T follicular helper cell (primary cell): ENCODE results near the gene KLHDC7A.

ENCODE experiments used
- DNase-seq: peaks from one replicate; pipeline ENCODE4 v3.0.0-alpha.2; 2020; ENCODE audit warnings: low read depth

KLHDC7A gene

GRCh38 chr1:18508084-18508483 is 27.4 kb downstream of the KLHDC7A start:
- DNase-seq, result no peak

- DNase-seq, result no peak
Measured at GRCh38 chr1:18511149-18511873, 30.6 kb downstream of the KLHDC7A start.

DNA sequence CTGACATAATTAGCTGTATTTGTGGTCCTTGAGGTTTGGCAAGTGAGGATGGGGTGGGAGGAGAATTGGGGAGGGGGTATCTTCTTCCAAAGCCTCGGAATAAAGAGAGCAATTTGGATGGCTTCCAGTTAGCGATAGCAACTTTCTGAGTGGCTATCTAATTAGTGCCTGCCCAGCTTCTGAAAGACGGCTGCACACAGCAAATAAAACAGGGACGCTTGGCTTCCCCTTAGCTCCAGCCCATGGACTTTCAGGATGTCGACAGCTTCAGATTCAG is 31.1 kb downstream of the KLHDC7A start:
- no peak for DNase-seq

DNA sequence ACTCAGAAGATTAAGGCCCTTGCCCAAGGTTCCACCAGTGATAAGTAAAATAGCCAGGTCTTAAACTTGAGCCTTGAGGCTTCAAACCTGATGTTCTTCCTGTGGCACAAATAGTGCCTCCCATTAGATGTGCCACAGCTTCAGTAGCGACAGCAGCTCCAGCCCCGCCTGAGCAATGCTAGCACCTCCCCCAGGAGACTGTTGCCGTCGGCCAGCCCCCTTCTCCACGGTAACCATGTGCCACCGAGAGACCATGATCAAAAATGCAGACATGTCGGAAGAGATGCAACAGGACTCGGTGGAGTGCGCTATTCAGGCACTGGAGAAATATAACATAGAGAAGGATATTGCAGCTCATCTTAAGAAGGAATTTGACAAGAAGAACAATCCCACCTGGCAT is 32.2 kb downstream of the KLHDC7A start:
- DNase-seq, result no peak

GRCh38 chr1:18513995-18514394 is 33.3 kb downstream of the KLHDC7A start:
- no peak for DNase-seq

DNA sequence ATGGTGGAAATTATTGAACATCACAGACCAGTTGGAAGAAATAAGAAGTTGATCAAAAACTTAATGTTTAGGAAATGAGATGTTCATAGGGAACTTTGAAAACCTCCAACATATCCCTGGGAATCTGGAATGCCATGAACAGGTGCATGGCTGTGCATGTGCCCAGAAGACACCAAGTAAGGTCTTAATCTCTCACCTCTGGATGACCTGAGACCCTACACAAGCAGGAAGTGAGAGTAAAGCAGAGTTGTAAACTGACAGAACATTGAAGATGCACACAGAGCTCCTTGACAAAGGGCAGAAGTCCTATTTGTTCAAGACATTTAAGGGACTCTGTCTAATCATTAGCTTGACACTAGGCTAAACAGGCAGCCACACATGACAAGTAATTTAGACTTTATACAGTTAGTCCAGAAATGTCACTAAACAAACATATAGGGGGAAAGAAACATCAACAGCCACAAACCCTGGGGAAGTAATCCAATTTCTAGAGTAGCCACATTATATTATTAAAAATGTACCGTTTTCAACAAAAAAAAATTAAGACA is 34.5 kb downstream of the KLHDC7A start:
- no peak for DNase-seq

GRCh38 chr1:18516473-18516872 is 35.7 kb downstream of the KLHDC7A start:
- DNase-seq, result no peak

DNA sequence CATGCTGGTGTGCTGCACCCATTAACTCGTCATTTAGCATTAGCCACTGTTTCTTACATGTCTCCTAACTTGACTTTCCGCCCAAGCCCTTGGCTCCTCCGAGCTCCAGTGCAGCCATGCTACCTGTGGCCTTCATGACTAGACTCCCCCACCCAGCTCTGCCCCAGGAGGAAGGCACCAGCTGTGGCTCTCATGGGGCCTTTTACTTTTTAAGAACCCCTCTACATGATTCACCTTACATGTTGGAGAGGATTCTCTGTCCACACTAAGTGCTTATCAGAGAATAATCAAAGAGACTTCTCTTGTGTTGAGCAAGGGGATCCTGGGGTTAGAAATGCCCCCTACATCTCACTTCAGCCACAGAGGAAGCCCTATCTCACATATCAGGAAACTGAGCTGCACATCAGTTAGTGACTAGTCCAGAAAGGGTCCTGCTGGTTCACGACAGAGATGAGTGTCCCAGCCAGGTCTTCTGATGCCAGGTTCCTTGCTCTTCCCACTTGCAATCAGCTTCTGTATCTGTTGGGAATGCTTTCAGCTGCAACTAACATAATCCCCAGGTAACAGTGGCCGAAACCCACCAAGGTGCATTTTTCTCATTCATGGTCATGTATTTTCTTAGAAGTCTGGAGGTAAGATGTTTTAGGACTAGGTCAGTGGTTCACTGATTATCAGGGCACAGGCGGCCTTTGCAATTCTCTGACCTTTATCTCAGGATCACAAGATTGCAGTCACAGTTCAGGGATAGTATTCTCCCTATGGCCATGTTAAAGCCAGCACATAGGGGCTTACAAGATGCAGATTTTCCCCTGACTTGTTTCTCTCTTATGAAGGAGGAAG is 45.9 kb downstream of the KLHDC7A start:
- no peak for DNase-seq

- DNase-seq, result no peak
Measured at GRCh38 chr1:18527514-18527913, 46.8 kb downstream of the KLHDC7A start.

DNA sequence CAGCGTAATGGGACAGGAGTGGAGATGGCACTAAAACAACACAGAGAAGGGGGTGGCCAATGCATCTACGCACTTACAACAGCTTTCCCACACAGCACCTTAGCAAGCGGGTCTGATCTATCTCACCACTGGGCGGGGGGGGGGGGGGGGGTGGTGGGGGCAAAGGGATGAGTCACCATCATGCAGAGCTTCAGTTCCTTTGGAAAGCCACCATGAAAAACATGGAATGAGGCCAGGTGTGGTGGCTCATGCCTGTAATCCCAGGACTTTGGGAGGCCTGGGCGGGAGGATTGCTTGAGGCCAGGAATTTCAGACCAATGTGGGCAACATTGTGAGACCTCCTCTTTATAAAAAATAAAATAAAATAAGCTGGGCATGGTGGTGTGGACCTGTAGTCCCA is 47.2 kb downstream of the KLHDC7A start:
- DNase-seq, result no peak

DNA sequence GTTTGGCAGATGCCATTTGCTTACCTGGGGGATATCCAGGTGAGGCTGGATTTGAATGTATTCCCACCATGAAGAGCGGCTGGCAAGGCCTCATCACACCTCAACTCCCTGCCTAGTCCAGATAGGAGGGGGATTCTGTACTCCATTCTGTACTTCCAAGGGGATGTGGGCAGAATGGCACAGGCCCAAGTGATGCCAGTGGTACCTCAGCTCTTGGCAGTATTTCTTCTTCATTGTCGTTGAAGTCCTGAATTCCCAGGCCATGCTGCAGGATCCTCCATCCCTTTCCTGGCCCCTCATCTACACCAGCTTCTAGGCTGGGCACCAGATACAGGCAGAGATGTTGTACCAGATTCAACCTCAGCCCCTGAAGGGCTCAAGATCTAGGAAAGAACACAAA is 47.9 kb downstream of the KLHDC7A start:
- no peak for DNase-seq

GRCh38 chr1:18529714-18530113 is 49.0 kb downstream of the KLHDC7A start:
- DNase-seq, result no peak

DNA sequence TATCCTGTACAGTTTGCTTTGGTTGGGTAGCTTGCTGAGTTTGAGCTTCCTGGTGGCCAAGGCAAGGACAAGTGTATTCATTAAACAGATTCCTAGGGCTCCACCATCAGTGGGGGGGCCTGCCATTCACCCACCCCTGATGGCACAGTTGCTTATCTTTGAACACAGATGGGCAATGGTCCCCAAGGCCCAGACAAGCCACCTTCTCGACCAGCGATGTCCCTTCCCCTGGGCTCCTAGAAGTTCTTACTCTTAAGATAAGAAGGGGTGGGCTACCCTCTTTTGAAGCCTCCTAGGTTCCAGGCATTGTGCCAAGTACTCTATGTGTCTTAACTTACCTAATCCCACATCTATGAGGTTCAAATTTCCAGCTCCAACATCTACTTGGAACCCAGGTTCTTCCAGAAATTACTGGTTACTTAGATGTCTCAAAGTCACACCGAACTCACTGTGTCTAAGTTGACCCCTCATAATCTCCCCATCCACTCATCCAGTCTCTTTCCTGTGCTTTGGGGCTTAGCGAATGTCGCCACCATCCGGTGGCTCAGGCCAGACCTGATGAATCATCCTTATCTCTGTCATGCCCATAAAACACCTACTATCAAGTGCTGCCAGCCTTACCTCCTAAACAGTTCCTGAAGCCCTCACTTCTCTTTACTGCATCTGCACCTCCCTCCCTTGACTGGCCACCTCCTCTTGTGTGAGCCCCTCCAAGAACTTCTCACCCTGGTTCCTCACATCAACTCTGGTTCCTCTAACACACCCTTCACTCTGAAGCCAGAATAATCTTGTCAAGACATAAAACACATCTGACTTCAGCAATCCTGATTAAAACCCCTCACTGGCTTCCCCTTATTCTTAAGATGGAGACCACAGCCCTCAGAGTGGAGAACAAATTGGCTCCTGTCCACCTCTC is 50.1 kb downstream of the KLHDC7A start:
- no peak for DNase-seq

DNA sequence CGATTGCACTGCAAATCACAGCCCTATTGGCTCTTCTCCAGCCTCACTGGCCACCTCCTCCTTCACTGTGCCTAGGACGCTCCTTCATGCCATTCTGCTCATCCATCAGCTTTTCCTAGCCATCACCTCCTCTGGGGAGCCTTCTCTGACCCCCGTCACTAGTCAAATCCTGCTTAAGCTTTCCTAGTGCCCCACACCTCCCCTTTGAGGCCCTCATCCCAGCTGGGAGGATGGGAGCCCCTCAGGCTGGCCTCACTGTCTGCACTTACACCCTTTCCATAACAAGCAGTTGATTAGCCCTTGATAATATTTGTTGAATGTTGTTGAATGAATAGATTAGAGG is 50.7 kb downstream of the KLHDC7A start:
- no peak for DNase-seq

GRCh38 chr1:18532390-18533170 is 51.9 kb downstream of the KLHDC7A start:
- no peak for DNase-seq

- no peak for DNase-seq
Measured at GRCh38 chr1:18533259-18533658, 52.5 kb downstream of the KLHDC7A start.

- no peak for DNase-seq
Measured at GRCh38 chr1:18534810-18535205, 54.1 kb downstream of the KLHDC7A start.
